ENCODE results near the gene MSANTD1.

- TF ChIP-seq CTCF (IDR thresholded peaks at IDR 0.05; ENCODE audit: low read depth, low read length) (no peak), EZH2phosphoT487 (IDR thresholded peaks at IDR 0.05; ENCODE audit: low read depth) (no peak)
Measured at GRCh38 chr4:3239303-3239702, 9.7 kb upstream of the MSANTD1 start.
